ENCODE measurements around the gene CCDC85B.
A peak's percentile ranks its signal among the peaks of the same experiment; 100 is the strongest.

Gene CCDC85B

GRCh38 chr11:65857853-65858680 is 32.4 kb upstream of the CCDC85B start, which contains the start of gene CFL1:
Gene CFL1, minus strand, starts transcription at chr11:65858180. Its CDS starts 81 bp downstream, at chr11:65858099.
- no peak for TF ChIP-seq CTCF (IDR thresholded peaks at IDR 0.05; ENCODE audit: low read depth, low read length)
- H3K4me3 ChIP-seq (ENCODE audit: low read depth, low read length): peak within 1 kb of the TSS; percentile 95
- peak; percentile 99 for DNase-seq (ENCODE audit: low read depth, low spot score)
- in situ Hi-C loops (cut with HindIII; ENCODE audit: low sequenced_read_pairs): no loop called here

- in situ Hi-C loops (cut with HindIII; ENCODE audit: low sequenced_read_pairs): no loop called here
- no peak for TF ChIP-seq CTCF (IDR thresholded peaks at IDR 0.05; ENCODE audit: low read depth, low read length)
- H3K4me3 ChIP-seq (ENCODE audit: low read depth, low read length): peak overlapping the region; percentile 95
- peak; percentile 50 for DNase-seq (ENCODE audit: low read depth, low spot score)
Observed at GRCh38 chr11:65858681-65859087, 31.8 kb upstream of the CCDC85B start.

- in situ Hi-C loops (cut with HindIII; ENCODE audit: low sequenced_read_pairs): no loop called here
- TF ChIP-seq CTCF (IDR thresholded peaks at IDR 0.05; ENCODE audit: low read depth, low read length): peak; percentile 12
Observed at GRCh38 chr11:65859095-65859811, 31.2 kb upstream of the CCDC85B start.

GRCh38 chr11:65859812-65860277 is 30.6 kb upstream of the CCDC85B start:
- DNase-seq (ENCODE audit: low read depth, low spot score): no peak
- peak overlapping the region; percentile 95 for H3K4me3 ChIP-seq (ENCODE audit: low read depth, low read length)
- in situ Hi-C loops (cut with HindIII; ENCODE audit: low sequenced_read_pairs): no loop called here
- no peak for TF ChIP-seq CTCF (IDR thresholded peaks at IDR 0.05; ENCODE audit: low read depth, low read length)

More at GRCh38 chr11:65859095-65859811, 31.2 kb upstream of the CCDC85B start:
- DNase-seq (ENCODE audit: low read depth, low spot score): peak; percentile 100
- peak overlapping the region; percentile 95 for H3K4me3 ChIP-seq (ENCODE audit: low read depth, low read length)

GRCh38 chr11:65860278-65861164 is 30.0 kb upstream of the CCDC85B start, which contains the start of gene MUS81:
Gene MUS81, plus strand, starts transcription at chr11:65860433. Its CDS starts 321 bp downstream, at chr11:65860754.
- in situ Hi-C loops (cut with HindIII; ENCODE audit: low sequenced_read_pairs): no loop called here
- TF ChIP-seq CTCF (IDR thresholded peaks at IDR 0.05; ENCODE audit: low read depth, low read length): peak; percentile 90
- DNase-seq (ENCODE audit: low read depth, low spot score): peak; percentile 99
- H3K4me3 ChIP-seq (ENCODE audit: low read depth, low read length): peak within 1 kb of the TSS; percentile 95

- no peak for TF ChIP-seq CTCF (IDR thresholded peaks at IDR 0.05; ENCODE audit: low read depth, low read length)
- H3K4me3 ChIP-seq (ENCODE audit: low read depth, low read length): peak overlapping the region; percentile 95
- DNase-seq (ENCODE audit: low read depth, low spot score): no peak
- in situ Hi-C loops (cut with HindIII; ENCODE audit: low sequenced_read_pairs): no loop called here
Observed at GRCh38 chr11:65861165-65861505, 29.3 kb upstream of the CCDC85B start.
